HFF-Myc (cell line): ENCODE data around the gene COX14.
"Not testable (repeated sequence)": the region's sequence is repeated elsewhere in the genome, so short reads cannot be mapped to it uniquely, and the experiment has no call there.

Experiments used
- DNase-seq: peaks from one replicate; pipeline ENCODE4 v3.0.0-alpha.2; 2011; ENCODE audit warnings: low read depth; ENCODE audit errors: extremely low read depth
- H3K4me3 ChIP-seq: replicated peaks from 2 replicates; pipeline ENCODE4 v1.5.1; 2011; ENCODE audit warnings: low read depth, mild to moderate bottlenecking, control low read depth, low read length
- TF ChIP-seq, protein P1 (sequence below): IDR thresholded peaks from 2 replicates; pipeline ENCODE4 v1.5.1; 2012; ENCODE audit warnings: mild to moderate bottlenecking, low read depth, low read length, control low read depth; ENCODE audit errors: missing control alignments

COX14 gene

DNA sequence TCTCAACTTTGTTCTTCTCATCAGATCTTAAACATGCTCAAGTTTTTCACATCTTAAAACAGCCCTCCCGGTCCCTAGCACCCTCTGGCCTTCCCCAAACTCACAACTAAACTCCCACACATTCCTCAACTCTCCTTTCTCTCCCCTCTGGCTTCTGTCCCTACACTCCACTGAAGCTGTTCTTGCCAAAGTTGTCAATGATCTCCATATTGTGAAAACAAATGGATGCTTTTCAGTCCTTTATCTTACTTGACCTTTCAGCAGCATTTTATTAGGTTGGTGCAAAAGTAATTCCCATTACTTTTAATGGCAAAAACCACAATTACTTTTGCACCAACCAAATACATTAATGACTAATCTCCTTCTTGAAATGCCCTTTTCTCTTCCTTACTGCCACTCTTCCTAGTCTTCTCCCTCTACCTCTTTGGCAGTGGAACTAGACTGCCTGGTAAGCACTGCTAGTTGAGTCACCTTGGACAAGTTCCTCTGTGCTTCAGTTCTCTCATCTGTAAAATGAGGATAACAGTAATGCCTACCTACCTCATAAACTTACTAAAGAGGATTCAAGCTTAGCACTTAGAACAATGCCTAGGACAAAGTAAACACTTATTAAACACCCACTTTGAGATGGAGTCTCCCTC, 39.1 kb downstream of the COX14 start:
- TF ChIP-seq, protein P1, sequence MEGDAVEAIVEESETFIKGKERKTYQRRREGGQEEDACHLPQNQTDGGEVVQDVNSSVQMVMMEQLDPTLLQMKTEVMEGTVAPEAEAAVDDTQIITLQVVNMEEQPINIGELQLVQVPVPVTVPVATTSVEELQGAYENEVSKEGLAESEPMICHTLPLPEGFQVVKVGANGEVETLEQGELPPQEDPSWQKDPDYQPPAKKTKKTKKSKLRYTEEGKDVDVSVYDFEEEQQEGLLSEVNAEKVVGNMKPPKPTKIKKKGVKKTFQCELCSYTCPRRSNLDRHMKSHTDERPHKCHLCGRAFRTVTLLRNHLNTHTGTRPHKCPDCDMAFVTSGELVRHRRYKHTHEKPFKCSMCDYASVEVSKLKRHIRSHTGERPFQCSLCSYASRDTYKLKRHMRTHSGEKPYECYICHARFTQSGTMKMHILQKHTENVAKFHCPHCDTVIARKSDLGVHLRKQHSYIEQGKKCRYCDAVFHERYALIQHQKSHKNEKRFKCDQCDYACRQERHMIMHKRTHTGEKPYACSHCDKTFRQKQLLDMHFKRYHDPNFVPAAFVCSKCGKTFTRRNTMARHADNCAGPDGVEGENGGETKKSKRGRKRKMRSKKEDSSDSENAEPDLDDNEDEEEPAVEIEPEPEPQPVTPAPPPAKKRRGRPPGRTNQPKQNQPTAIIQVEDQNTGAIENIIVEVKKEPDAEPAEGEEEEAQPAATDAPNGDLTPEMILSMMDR: no peak
- no peak overlapping the region for H3K4me3 ChIP-seq
- no peak for DNase-seq

DNA sequence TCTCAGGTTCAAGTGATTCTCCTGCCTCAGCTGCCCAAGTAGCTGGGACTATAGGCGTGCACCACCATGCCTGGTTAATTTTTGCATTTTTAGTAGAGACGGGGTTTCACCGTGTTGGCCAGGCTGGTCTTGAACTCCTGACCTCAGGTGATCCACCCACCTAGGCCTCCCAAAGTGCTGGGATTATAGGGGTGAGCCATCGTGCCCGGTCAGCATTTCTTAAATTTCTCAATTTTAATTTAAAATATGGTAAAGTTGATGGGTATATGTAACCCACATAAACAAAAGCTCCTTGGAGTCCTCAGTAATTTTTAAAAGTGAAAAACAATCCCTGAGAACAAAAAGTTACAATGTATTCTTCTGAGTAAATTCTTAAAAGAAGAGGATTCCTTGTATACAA, 42.9 kb downstream of the COX14 start:
- DNase-seq, H3K4me3 ChIP-seq: not testable (repeated sequence)

DNA sequence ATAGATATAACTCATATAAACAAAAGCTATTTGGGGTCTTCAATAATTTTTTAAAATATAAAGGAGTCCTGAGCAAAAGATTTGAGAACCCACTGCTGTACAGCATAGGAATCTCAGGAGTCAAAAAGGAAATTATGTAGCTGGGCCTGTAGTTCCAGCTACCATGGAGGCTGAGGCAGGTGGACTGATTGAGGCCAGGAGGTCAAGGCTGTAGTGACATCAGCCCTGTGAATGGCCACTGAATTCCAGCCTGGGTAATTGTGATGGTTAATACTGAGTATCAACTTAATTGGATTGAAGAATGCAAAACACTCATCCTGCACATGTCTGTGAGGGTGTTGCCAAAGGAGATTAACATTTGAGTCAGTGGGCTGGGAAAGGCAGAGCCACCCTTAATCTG, 44.6 kb downstream of the COX14 start:
- TF ChIP-seq, protein P1: no peak
- DNase-seq: no peak
- no peak overlapping the region for H3K4me3 ChIP-seq

DNA sequence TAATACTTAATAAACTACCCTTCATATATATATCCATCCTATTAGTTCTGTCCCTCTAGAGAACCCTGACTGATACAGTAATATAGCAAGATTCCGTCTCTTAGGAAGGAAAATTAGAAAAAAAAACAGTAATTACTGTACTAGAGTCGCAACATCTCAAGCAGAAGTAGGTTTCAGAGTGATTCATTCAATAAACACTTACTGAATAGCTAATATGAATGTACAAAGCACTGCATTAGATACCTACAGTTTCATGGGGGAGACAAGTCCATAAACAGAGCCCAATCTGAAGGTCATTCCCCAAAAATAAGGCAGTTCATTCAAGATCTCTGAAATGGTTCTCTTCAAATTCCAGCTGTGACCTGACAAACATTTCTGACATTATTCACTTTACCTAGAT, 45.2 kb downstream of the COX14 start:
- TF ChIP-seq, protein P1: no peak
- no peak for DNase-seq
- H3K4me3 ChIP-seq: no peak overlapping the region

DNA sequence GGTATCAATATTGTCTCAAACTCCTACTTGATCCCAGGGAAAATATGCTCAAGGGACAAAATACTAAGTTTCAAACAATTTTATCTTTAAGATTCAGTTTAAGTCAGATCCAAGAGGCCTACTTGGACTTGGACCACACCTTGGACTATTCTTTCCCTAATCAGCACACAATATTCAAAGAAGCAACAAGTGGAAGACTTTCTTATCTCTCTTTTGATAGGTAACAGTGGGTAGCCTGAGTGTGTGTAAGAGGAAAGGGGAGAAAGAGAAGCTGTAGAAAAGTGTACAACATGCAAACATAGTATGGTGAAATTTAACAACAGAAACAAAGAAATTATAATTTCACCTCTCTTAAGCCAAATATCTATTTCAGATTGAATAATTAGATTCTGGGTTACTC, 48.6 kb downstream of the COX14 start:
- no peak for DNase-seq
- TF ChIP-seq, protein P1: no peak
- H3K4me3 ChIP-seq: no peak overlapping the region

DNA sequence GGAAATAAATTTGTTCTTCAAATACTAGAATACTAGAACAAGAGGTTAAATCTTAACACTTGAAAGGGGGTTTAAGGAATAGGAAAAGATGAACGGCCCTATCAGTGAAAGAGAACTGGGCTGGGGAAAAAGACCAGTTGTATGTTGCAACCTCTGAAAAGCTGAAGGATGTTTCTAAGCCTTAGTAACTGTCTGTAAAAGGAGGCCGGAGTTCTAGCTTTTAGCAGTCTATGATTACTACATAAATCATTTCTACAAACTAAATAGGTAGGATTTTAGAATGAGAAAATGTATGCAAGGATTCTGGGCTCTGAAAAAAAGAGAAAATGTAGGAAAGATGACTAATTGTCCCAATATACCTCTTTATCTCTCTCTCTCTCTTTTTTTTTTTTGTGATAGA, 50.2 kb downstream of the COX14 start:
- DNase-seq: no peak
- TF ChIP-seq, protein P1: no peak
- H3K4me3 ChIP-seq: no peak overlapping the region

DNA sequence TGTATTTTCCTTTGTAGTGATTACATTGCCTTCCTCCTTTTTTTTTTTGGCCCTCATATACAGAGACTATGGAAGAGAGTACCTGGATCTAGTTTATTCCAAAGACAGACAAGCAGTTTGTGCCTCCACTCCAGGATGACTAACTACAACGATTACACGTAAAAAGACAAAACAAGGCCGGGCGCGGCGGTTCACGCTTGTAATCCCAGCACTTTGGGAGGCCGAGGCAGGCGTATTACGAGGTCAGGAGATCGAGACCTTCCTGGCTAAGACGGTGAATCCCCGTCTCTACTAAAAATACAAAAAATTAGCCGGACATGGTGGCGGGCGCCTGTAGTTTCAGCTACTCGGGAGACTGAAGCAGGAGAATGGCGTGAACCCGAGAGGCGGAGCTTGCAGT, 52.9 kb downstream of the COX14 start:
- no peak overlapping the region for H3K4me3 ChIP-seq
- TF ChIP-seq, protein P1: no peak
- no peak for DNase-seq

DNA sequence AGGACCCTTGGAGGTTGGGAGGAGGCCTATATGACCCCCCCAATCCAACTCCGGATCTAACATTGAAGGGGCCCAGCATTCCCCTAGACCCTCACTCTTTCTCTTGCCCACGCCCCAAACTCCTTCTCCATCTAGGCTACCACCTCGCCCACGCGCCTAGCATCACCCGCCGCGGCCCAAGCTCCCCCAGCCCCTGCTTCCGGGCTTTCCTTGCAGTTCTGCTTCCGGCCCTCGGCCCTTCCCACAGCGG, 54.7 kb downstream of the COX14 start:
- TF ChIP-seq, protein P1: no peak
- no peak for DNase-seq
- peak overlapping the region; percentile 87 for H3K4me3 ChIP-seq
